K562 (cell line): ENCODE measurements around the gene NEUROD6. TPM values are rescaled to one million over a fixed set of nuclear protein-coding genes. Genes with fewer than 3 reads are reported as not detected.

Source experiments
- ATAC-seq: fragments of 200-7000 bp; cut with Tn5 transposase; 3 replicates; pipeline ENCODE4 v1.9.1; 2020; ENCODE audit warnings: moderate library complexity
- BruUV-seq: library from RNA; stranded (reverse); fragments of 400-500 nt; replicated peaks from 2 replicates; lab custom pipeline; 2021; lab: Mats Ljungman, UMichigan
- CTCF ChIA-PET: fragments of 300-600 bp; formaldehyde crosslinking; extraction: SDS; loops from one replicate; lab custom pipeline; 2021; ENCODE audit warnings: low intra/inter-chr PET ratio; lab: Yijun Ruan, JAX
- POLR2A ChIA-PET: fragments of 300-600, 350-650 bp; sonication (Branson Sonifier 250); formaldehyde crosslinking; extraction: SDS; loops from one replicate; lab custom pipeline; 2021; ENCODE audit warnings: antibody characterized with exemption, inconsistent platforms; lab: Yijun Ruan, JAX
- DNase-seq, 4 experiments: peaks; one replicate each; pipeline versions ENCODE4 v3.0.0 to v3.0.0-alpha.2; 2011 to 2018; ENCODE audit warnings: low spot score in 3 of 4, mixed read lengths in 3 of 4; ENCODE audit errors: extremely low read depth in 1 of 4
- FAIRE-seq: peaks from 2 replicates; lab custom pipeline; 2011; peaks lifted over from hg19 to GRCh38; lab: Jason Lieb, UNC
- H2AFZ ChIP-seq: 2 replicates; pipeline ENCODE4 v1.6.0; 2011; ENCODE audit warnings: low read depth, low read length, control low read depth, inconsistent platforms
- H3K27ac ChIP-seq: fragments of 200-600 bp; 3 replicates; pipeline ENCODE4 v1.8.0; 2011; ENCODE audit warnings: low read depth, mild to moderate bottlenecking, control low read depth, inconsistent platforms, low read length, moderate library complexity, mixed read lengths; ENCODE audit errors: extremely low read depth
- H3K27me3 ChIP-seq, 2 experiments: fragments of 300-600 bp in 1 of 2; 2 replicates in 1 of 2; 3 replicates in 1 of 2; pipeline versions ENCODE4 v1.6.0 to v1.8.0; 2011; ENCODE audit warnings: inconsistent platforms in 2 of 2, low read length in 2 of 2, mild to moderate bottlenecking in 1 of 2, mixed read lengths in 1 of 2, moderate library complexity in 1 of 2; ENCODE audit not compliant: control insufficient read depth in 2 of 2, insufficient read depth in 2 of 2
- H3K36me3 ChIP-seq: fragments of 300-600 bp; 3 replicates; pipeline ENCODE4 v1.8.0; 2011; ENCODE audit warnings: mild to moderate bottlenecking, low read length, inconsistent platforms; ENCODE audit not compliant: control insufficient read depth, insufficient read depth
- H3K4me1 ChIP-seq, 2 experiments: fragments of 200-600 bp in 1 of 2; replicated peaks in 1 of 2; 2 replicates in 1 of 2; 3 replicates in 1 of 2; pipeline versions ENCODE4 v1.5.1 to v1.8.0; 2011; ENCODE audit warnings: inconsistent platforms in 2 of 2, low read length in 2 of 2, mild to moderate bottlenecking in 1 of 2, mixed read lengths in 1 of 2, moderate library complexity in 1 of 2; ENCODE audit not compliant: control insufficient read depth in 2 of 2, insufficient read depth in 2 of 2
- H3K4me2 ChIP-seq: 2 replicates; pipeline ENCODE4 v1.6.1; 2011; ENCODE audit warnings: low read length, control low read depth, inconsistent platforms, mixed read lengths; ENCODE audit not compliant: insufficient read depth
- H3K4me3 ChIP-seq: fragments of 200-600 bp; sonication (generic), shearing (Covaris generic); 2 replicates; pipeline ENCODE4 v1.5.1; 2016; ENCODE audit warnings: control low read depth, inconsistent platforms
- H3K79me2 ChIP-seq: fragments of 200-600 bp; 3 replicates; pipeline ENCODE4 v1.8.0; 2011; ENCODE audit warnings: low read length, inconsistent platforms; ENCODE audit not compliant: control insufficient read depth, insufficient read depth
- H3K9ac ChIP-seq, 2 experiments: 2 replicates each; pipeline versions ENCODE4 v1.6.0 to v1.6.1; 2011; ENCODE audit warnings: low read depth in 2 of 2, low read length in 2 of 2, control low read depth in 1 of 2, inconsistent platforms in 1 of 2, mild to moderate bottlenecking in 1 of 2, mixed read lengths in 1 of 2; ENCODE audit not compliant: insufficient read depth in 1 of 2
- H3K9me1 ChIP-seq: one replicate; pipeline ENCODE4 v1.6.0; 2011; ENCODE audit warnings: inconsistent platforms, mild to moderate bottlenecking, low read length, moderate library complexity; ENCODE audit not compliant: control insufficient read depth, insufficient read depth
- H3K9me3 ChIP-seq: replicated peaks from 2 replicates; pipeline ENCODE4 v1.5.1; 2011; ENCODE audit warnings: low read depth, low read length, inconsistent platforms; ENCODE audit not compliant: control insufficient read depth, insufficient read depth
- H4K20me1 ChIP-seq: replicated peaks from 2 replicates; pipeline ENCODE4 v1.6.1; 2011; ENCODE audit warnings: low read length, inconsistent platforms, mixed read lengths; ENCODE audit not compliant: control insufficient read depth, insufficient read depth
- CAMTA2 ChIP-seq: fragments of 250-450 bp; sonication (Bioruptor Pico); conservative IDR thresholded peaks from 2 replicates; pipeline ENCODE4 v1.5.1; 2022
- CHCHD3 ChIP-seq: fragments of 250-450 bp; sonication (Bioruptor Pico); IDR thresholded peaks from 2 replicates; pipeline ENCODE4 v2.1.2; 2022; ENCODE audit warnings: mild to moderate bottlenecking
- ELK3 ChIP-seq: fragments of 450-650 bp; formaldehyde crosslinking; IDR thresholded peaks from 2 replicates; pipeline ENCODE4 v1.4.0; 2020; ENCODE audit warnings: mild to moderate bottlenecking
- HNRNPUL1 ChIP-seq: fragments of 200-400 bp; formaldehyde crosslinking; IDR thresholded peaks from 2 replicates; pipeline ENCODE4 v1.6.1; 2017; ENCODE audit warnings: low read length
- IFI16 ChIP-seq: fragments of 250-450 bp; sonication (Bioruptor Pico); IDR thresholded peaks from 2 replicates; pipeline ENCODE4 v2.1.2; 2022; ENCODE audit warnings: mild to moderate bottlenecking, inconsistent platforms
- RNF2 ChIP-seq: sonication (generic); IDR thresholded peaks from 2 replicates; pipeline ENCODE4 v1.6.1; 2016
- SMAD1 ChIP-seq: fragments of 150-350 bp; IDR thresholded peaks from 2 replicates; pipeline ENCODE4 v1.6.1; 2014; ENCODE audit warnings: low read length, low read depth; ENCODE audit not compliant: partially characterized antibody
- ZBTB17 ChIP-seq: fragments of 450-650 bp; formaldehyde crosslinking; IDR thresholded peaks from 2 replicates; pipeline ENCODE4 v1.4.0; 2020; ENCODE audit warnings: mild to moderate bottlenecking
- ZNF384 ChIP-seq: IDR thresholded peaks from 2 replicates; pipeline ENCODE4 v1.6.1; 2012; ENCODE audit warnings: low read depth, low read length, improper control_type of control experiment
- ZNF507 ChIP-seq: conservative IDR thresholded peaks from 2 replicates; pipeline ENCODE4 v1.6.1; 2017; ENCODE audit warnings: missing genetic modification characterization, missing compliant biosample characterization
- WGBS: fragments of 100-300 bp; shearing (Covaris generic); methylation state at CpG from one replicate; pipeline ENCODE4 v1.1.6; 2016; ENCODE audit warnings: low coverage, mixed read lengths; ENCODE audit not compliant: insufficient coverage; ENCODE audit errors: missing lambda C conversion rate; 5-methylcytosine and 5-hydroxymethylcytosine counted together
- in situ Hi-C: fragments of 300-500 bp; cut with MboI; formaldehyde crosslinking; loops from 4 replicates; pipeline ENCODE4 v1.15.0; 2018; ENCODE audit warnings: inconsistent platforms, mixed read lengths
- intact Hi-C: fragments of 100-400 bp; cut with micrococcal nuclease; formaldehyde crosslinking; loops from 2 replicates; pipeline ENCODE4 v1.14.2; 2022
- polyA plus RNA-seq, 8 experiments: library from polyadenylated mRNA; depleted of rRNA in 4 of 8; stranded (reverse) in 5 of 8; unstranded in 3 of 8; fragments of >200 nt; fragmentation: Nextera tagmentation in 2 of 8; fragmentation: Illumina TruSeq in 1 of 8; extraction: Ambion mirVana in 2 of 8; extraction: Trizol in 1 of 8; gene quantifications; 2 replicates each; pipeline versions ENCODE4 v1.2.1 to v1.2.3, GENCODE V29; 2011 to 2014; ENCODE audit warnings: inconsistent platforms in 1 of 8, missing spikeins in 1 of 8
- total RNA-seq, 7 experiments: library from RNA; depleted of rRNA in 6 of 7; stranded (reverse); fragments of >200 nt in 6 of 7; fragmentation: Illumina TruSeq in 2 of 7; extraction: Trizol in 2 of 7; gene quantifications; 2 replicates each; pipeline versions ENCODE4 v1.2.1 to v1.2.3, GENCODE V29; 2011 to 2021; ENCODE audit warnings: low replicate concordance in 1 of 7

Gene NEUROD6
- total and polyA plus RNA-seq, 9 of the 15 experiments (the other 6 are each of a cell fraction or from before 2014, with no cell fraction given): not detected

GRCh38 chr7:31305260-31305659 lies 35.3 kb downstream of the NEUROD6 start:
- 0% methylated on average over 1 of the region's 1 CpG for WGBS
- no peak for FAIRE-seq
- Histone ChIP-seq H3K9me1 (no peaks in the 10 kb centered on the region), H3K27me3 (peaks cover 0 to 6% of the 10 kb centered on the region in 2 experiments; a peak in 2 of 5 replicates), H2AFZ (no peak overlapping the region), H3K4me1 (no peaks in the 10 kb centered on the region), H3K9me3 (no peaks in the 10 kb centered on the region), H3K79me2 (no peaks in the 10 kb centered on the region), H3K36me3 (no peaks in the 10 kb centered on the region), H3K9ac (no peak overlapping the region), H3K4me2 (no peak overlapping the region), H4K20me1 (no peaks in the 10 kb centered on the region), H3K27ac (no peak overlapping the region), H3K4me3 (no peak overlapping the region)
- TF ChIP-seq HNRNPUL1 (no peak), ZBTB17 (CRISPR knock-in tag) (no peak), CAMTA2 (no peak), CHCHD3 (CRISPR knock-in tag) (no peak), ZNF507 (tag) (no peak), SMAD1 (no peak), ZNF384 (no peak), ELK3 (no peak), IFI16 (CRISPR knock-in tag) (no peak), RNF2 (no peak)
- ChIA-PET CTCF (no interaction called here), POLR2A (interaction anchor here (0.7 kb wide), 1 partner anchor 10 kb away, joined by 3 read pairs; no protein-coding TSS in a partner anchor)
- intact Hi-C loops: no loop called here
- DNase-seq: no peak
- in situ Hi-C loops: no loop called here
- no peak for ATAC-seq
- no TSS peak for BruUV-seq
